ENCODE results near the gene GGCX. TPM values are rescaled to one million over a fixed set of nuclear protein-coding genes. Genes with fewer than 3 reads are reported as not detected.

GGCX gene
- total and polyA plus RNA-seq, 2 of the 13 experiments (the other 11 are each of a cell fraction or from before 2014, with no cell fraction given): 72.5 to 103 TPM

DNA sequence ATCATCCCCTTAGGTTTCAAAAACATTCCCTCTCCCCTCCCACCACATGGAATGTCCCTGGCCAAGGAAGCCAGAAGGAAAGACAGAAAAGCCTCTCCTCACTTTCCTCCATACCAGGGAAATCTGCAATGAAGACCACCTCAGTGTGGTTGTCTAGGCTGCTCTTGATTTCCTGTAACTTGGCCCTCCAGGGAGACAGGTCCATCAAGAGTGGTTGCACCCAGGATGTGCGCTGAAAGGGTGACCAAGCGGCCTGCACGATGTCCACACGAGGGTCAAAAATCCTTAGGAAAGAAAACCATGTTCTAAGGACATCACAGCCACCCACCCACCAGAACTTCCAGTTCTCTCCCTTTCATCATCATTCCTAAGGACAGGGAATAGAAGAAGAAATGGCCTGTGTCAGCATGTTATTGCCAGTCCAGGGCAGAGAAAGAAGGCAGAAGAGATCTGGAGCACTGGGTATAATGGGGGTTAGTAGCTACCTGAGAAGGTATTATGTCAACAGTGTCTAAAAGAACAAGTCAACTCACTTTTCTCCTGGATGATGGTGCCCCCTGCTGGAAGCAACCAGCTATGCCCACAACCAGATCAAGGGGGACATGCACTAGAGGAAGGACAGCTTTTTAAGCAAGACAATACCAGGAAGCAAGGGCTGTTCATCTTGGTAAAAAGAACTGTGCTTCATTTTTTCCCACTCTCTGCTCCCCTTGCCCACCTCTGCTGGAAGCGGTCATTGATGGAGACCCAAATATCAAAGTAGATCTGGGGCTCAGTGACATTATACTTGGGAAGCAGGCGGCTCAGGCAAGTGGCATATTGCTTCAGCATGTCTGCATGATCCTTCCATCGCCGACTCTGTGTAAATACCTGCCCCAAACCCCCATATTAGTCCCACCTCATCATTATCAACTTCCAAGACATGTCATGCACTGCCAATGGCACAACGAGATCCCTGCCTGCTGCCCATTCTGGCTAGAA, 9.3 kb downstream of the GGCX start (continued):
- TF ChIP-seq, protein P1, sequence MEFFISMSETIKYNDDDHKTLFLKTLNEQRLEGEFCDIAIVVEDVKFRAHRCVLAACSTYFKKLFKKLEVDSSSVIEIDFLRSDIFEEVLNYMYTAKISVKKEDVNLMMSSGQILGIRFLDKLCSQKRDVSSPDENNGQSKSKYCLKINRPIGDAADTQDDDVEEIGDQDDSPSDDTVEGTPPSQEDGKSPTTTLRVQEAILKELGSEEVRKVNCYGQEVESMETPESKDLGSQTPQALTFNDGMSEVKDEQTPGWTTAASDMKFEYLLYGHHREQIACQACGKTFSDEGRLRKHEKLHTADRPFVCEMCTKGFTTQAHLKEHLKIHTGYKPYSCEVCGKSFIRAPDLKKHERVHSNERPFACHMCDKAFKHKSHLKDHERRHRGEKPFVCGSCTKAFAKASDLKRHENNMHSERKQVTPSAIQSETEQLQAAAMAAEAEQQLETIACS (CRISPR knock-in tag; IDR thresholded peaks at IDR 0.05): no peak
- TF ChIP-seq HNF4G (IDR thresholded peaks at IDR 0.05; ENCODE audit: borderline replicate concordance, low read depth, low read length): no peak
- TF ChIP-seq HNF4G (CRISPR knock-in tag; IDR thresholded peaks at IDR 0.05; ENCODE audit: borderline replicate concordance, low read depth): 0 out of 2 replicates have a peak, but pooled peaks have one; percentile 11
- peak; percentile 37; the same call in 1 of the 2 replicates for TF ChIP-seq DNMT3B (CRISPR knock-in tag; conservative IDR thresholded peaks at IDR 0.05)
- TF ChIP-seq, protein P2, sequence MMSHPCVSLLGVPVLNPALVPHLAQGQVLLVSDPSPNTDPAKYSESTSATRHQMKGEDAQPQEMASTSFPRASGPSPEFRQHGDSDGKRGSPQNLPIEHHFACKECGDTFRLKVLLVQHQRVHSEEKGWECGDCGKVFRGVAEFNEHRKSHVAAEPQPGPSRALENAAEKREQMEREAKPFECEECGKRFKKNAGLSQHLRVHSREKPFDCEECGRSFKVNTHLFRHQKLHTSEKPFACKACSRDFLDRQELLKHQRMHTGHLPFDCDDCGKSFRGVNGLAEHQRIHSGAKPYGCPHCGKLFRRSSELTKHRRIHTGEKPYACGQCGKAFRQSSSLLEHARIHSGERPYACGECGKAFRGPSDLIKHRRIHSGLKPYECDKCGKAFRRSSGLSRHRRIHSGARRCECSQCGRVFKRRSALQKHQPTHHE (CRISPR knock-in tag; IDR thresholded peaks at IDR 0.05; ENCODE audit: borderline replicate concordance): no peak
- no peak for TF ChIP-seq CCAR2 (optimal IDR thresholded peaks at IDR 0.05; ENCODE audit: low read depth, low read length)
- peak; percentile 72 for TF ChIP-seq GATAD2A (CRISPR knock-in tag; IDR thresholded peaks at IDR 0.05)
- peak; percentile 78 for TF ChIP-seq THAP11 (CRISPR knock-in tag; IDR thresholded peaks at IDR 0.05)
- TF ChIP-seq ZSCAN29 (CRISPR knock-in tag; conservative IDR thresholded peaks at IDR 0.05): no peak
- TF ChIP-seq, protein P3, sequence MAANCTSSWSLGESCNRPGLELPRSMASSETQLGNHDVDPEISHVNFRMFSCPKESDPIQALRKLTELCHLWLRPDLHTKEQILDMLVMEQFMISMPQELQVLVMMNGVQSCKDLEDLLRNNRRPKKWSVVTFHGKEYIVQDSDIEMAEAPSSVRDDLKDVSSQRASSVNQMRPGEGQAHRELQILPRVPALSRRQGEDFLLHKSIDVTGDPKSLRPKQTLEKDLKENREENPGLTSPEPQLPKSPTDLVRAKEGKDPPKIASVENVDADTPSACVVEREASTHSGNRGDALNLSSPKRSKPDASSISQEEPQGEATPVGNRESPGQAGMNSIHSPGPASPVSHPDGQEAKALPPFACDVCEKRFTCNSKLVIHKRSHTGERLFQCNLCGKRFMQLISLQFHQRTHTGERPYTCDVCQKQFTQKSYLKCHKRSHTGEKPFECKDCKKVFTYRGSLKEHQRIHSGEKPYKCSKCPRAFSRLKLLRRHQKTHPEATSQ (CRISPR knock-in tag; IDR thresholded peaks at IDR 0.05; ENCODE audit: borderline replicate concordance): 0 out of 2 replicates have a peak, but pooled peaks have one; percentile 49
- peak; percentile 72 to 74 for TF ChIP-seq MAFK (conservative IDR thresholded peaks at IDR 0.05 in 1 of 2, IDR thresholded peaks at IDR 0.05 in 1 of 2; ENCODE audit: low read length in 2 of 2)
- TF ChIP-seq, protein P4, sequence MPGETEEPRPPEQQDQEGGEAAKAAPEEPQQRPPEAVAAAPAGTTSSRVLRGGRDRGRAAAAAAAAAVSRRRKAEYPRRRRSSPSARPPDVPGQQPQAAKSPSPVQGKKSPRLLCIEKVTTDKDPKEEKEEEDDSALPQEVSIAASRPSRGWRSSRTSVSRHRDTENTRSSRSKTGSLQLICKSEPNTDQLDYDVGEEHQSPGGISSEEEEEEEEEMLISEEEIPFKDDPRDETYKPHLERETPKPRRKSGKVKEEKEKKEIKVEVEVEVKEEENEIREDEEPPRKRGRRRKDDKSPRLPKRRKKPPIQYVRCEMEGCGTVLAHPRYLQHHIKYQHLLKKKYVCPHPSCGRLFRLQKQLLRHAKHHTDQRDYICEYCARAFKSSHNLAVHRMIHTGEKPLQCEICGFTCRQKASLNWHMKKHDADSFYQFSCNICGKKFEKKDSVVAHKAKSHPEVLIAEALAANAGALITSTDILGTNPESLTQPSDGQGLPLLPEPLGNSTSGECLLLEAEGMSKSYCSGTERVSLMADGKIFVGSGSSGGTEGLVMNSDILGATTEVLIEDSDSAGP (CRISPR knock-in tag; IDR thresholded peaks at IDR 0.05; ENCODE audit: borderline replicate concordance): 0 out of 2 replicates have a peak, but pooled peaks have one; percentile 4
- TF ChIP-seq ZNF619 (CRISPR knock-in tag; IDR thresholded peaks at IDR 0.05): no peak; the same call in 1 of the 2 replicates
- TF ChIP-seq RORA (CRISPR knock-in tag; IDR thresholded peaks at IDR 0.05): no peak
- peak; percentile 39; the same call in 1 of the 2 replicates for TF ChIP-seq SP140L (CRISPR knock-in tag; IDR thresholded peaks at IDR 0.05; ENCODE audit: borderline replicate concordance)
- TF ChIP-seq, protein P5, sequence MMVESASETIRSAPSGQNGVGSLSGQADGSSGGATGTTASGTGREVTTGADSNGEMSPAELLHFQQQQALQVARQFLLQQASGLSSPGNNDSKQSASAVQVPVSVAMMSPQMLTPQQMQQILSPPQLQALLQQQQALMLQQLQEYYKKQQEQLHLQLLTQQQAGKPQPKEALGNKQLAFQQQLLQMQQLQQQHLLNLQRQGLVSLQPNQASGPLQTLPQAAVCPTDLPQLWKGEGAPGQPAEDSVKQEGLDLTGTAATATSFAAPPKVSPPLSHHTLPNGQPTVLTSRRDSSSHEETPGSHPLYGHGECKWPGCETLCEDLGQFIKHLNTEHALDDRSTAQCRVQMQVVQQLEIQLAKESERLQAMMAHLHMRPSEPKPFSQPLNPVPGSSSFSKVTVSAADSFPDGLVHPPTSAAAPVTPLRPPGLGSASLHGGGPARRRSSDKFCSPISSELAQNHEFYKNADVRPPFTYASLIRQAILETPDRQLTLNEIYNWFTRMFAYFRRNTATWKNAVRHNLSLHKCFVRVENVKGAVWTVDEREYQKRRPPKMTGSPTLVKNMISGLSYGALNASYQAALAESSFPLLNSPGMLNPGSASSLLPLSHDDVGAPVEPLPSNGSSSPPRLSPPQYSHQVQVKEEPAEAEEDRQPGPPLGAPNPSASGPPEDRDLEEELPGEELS (CRISPR knock-in tag; IDR thresholded peaks at IDR 0.05): 0 out of 2 replicates have a peak, but pooled peaks have one; percentile 15
- TF ChIP-seq REPIN1 (CRISPR knock-in tag; IDR thresholded peaks at IDR 0.05; ENCODE audit: borderline replicate concordance, low read depth): peak; percentile 56; the same call in 1 of the 2 replicates
- TF ChIP-seq ELF1 (CRISPR knock-in tag; IDR thresholded peaks at IDR 0.05): no peak
- TF ChIP-seq FOXC1 (CRISPR knock-in tag; IDR thresholded peaks at IDR 0.05; ENCODE audit: borderline replicate concordance): no peak
- TF ChIP-seq EHMT2 (IDR thresholded peaks at IDR 0.05; ENCODE audit: borderline replicate concordance, low read depth, low read length): no peak

Measured in HepG2 (cell line).